ENCODE data around the gene FGFBP2.

FGFBP2 gene

DNA sequence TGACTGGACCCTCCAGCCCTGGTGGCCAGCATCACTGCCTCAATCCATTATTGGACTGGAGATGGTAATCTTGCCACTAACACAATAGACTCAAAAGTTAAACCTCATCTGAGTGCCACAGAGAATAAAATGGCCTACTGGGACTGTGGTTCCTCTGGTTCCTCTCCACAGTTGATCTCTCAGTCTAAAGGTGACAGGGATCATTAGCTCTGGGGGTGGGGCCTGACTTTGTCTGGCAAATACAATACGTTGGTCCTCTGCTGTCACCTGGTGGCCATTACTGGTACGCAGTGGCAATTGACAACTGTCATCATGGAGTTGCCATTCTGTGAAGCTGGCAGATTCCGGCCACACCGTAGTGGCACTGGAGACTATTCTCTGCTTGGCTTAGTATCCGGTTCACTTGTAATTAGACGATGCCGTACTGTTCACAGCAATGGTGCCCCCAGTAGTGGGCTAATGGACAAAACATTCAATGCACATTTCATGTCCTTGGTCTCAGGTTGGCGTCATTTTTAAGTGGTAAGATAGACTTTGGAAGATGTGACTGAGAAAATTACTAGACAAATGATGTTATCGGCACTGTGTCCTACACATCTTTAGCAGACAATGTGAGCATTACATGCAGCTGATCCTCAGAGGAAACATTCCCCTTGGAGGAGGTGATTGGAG, 6.7 kb downstream of the FGFBP2 start:
- no peak for FAIRE-seq
- DNase-seq (ENCODE audit: insufficient read length, low spot score) = peak; percentile 41
- TF ChIP-seq, protein P1, sequence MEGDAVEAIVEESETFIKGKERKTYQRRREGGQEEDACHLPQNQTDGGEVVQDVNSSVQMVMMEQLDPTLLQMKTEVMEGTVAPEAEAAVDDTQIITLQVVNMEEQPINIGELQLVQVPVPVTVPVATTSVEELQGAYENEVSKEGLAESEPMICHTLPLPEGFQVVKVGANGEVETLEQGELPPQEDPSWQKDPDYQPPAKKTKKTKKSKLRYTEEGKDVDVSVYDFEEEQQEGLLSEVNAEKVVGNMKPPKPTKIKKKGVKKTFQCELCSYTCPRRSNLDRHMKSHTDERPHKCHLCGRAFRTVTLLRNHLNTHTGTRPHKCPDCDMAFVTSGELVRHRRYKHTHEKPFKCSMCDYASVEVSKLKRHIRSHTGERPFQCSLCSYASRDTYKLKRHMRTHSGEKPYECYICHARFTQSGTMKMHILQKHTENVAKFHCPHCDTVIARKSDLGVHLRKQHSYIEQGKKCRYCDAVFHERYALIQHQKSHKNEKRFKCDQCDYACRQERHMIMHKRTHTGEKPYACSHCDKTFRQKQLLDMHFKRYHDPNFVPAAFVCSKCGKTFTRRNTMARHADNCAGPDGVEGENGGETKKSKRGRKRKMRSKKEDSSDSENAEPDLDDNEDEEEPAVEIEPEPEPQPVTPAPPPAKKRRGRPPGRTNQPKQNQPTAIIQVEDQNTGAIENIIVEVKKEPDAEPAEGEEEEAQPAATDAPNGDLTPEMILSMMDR (IDR thresholded peaks at IDR 0.05; ENCODE audit: insufficient read depth, missing control alignments) = peak; percentile 95

DNA sequence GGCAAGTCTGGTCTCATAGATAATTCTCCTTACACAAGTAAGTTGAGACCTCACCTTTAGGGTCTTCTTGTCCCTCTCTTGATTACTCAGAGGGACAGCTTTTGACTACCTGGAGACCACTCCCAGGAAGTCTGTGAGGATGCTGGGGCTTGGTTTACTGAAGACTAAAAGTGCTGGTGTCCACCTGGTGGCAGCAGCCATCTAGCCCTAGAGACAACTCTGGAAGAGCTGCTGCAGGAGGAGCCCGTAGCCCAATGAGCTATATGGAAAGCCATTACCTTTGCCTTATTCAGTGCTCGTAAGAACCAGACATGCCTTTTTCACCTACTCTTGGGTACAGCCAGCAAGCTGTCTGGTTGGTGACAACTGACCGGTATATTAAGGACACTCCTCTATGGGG, 7.3 kb downstream of the FGFBP2 start:
- TF ChIP-seq, protein P1 (IDR thresholded peaks at IDR 0.05; ENCODE audit: insufficient read depth, missing control alignments) = no peak
- no peak for FAIRE-seq
- no peak for DNase-seq (ENCODE audit: insufficient read length, low spot score)

DNA sequence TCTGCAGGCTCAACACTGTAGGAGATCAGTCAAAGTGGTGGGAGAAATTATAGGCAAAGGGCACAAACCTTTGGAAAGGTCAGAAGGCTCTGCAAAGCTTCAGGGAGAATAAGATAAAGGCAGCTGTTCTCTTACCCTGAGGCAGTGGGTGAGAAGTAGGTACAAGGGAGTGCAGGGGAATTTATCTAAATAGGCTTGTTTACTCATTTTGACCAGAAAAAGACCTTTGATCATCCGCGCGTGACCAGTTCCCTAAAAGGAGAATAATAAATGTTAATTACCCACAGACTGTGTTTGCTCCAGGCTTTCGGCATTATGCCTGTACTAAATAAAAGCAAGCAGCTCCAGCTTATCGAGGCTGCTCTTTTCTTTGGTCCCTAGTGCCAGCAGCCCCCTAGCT, 9.3 kb downstream of the FGFBP2 start:
- FAIRE-seq = no peak
- no peak for DNase-seq (ENCODE audit: insufficient read length, low spot score)
- TF ChIP-seq, protein P1 (IDR thresholded peaks at IDR 0.05; ENCODE audit: insufficient read depth, missing control alignments) = no peak

DNA sequence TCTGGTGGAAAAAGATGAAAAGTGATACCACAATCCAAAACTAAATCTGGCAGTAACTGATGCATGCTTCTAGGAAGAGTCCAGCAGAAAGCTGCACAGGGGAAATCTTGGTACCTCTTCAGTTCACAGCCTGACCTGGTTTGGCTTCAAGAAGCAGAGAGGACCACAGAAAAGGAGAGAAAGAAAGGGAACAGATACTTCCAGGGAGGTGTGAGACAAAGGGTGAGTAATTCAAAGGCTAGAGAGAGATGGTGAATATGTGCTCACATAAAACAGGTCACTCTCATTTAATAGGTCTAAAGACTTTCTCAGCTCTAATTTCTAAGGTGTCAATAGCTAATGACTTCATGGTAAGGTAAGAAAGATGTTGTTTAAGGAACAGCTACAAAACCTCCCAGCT, 11.2 kb downstream of the FGFBP2 start:
- DNase-seq (ENCODE audit: insufficient read length, low spot score) = no peak
- TF ChIP-seq, protein P1 (IDR thresholded peaks at IDR 0.05; ENCODE audit: insufficient read depth, missing control alignments) = no peak
- no peak for FAIRE-seq

DNA sequence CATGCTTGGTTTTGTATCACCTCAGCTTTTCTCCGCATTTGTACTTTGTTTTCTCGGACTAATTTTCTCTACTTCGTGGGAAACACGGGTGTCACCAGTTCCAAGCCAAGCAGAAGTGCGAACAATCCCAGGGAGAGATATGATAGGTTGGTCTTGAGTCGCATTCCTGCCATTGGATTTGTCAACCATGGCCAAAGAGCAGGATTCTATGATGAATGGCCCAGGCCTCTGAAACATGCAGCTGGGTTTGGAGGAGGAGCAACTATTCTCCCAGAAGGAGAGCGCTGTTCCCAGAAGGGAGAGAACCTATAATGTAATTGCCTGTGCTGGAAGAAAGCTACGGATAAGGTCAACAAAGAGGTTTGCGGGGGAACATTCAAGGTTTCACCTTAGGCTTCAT, 14.1 kb downstream of the FGFBP2 start:
- FAIRE-seq = no peak
- TF ChIP-seq, protein P1 (IDR thresholded peaks at IDR 0.05; ENCODE audit: insufficient read depth, missing control alignments) = no peak
- DNase-seq (ENCODE audit: insufficient read length, low spot score) = no peak

DNA sequence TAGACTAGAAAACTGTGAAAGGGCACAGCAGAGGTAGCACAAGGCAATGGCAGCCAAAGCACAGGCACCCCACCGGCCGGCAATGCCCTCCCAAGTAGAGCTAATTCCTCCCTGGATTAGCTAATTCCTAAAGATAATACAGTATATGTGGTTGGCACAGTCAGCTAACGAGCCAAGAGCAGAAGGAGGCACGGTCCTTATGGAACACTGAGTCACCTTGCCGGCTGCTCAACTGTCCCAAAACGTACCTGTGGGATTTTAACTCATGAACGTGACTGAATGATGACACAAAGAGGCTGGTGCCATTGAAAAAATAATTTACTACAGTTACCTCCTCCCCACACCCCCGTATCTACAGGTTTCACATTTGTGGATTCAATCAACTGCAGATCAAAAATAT, 15.3 kb downstream of the FGFBP2 start:
- TF ChIP-seq, protein P1 (IDR thresholded peaks at IDR 0.05; ENCODE audit: insufficient read depth, missing control alignments) = no peak
- FAIRE-seq (no peak), DNase-seq (ENCODE audit: insufficient read length, low spot score) (no peak)

DNA sequence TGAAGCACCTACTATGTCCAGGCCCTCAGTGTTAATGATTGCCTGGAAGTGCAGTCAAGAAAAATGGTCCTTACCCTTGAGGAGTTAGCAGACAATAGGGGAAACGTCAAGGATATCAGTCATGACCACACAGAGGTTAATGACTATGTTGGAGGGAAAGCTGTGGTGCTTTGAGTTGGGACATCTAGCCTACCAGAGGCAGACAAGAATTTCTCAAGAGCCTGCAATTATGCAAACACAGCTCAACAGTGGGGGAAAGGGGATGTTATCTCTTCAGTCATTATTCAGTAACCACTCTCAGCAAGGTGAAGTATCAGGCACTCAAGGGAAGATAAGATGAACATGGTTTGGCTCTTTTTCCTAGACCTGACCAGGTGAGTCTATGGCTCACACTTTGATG, 17.5 kb downstream of the FGFBP2 start:
- DNase-seq (ENCODE audit: insufficient read length, low spot score) = no peak
- TF ChIP-seq, protein P1 (IDR thresholded peaks at IDR 0.05; ENCODE audit: insufficient read depth, missing control alignments) = no peak
- no peak for FAIRE-seq

Measured in D721Med (cell line).